HL-60 (cell line): Measurements from ENCODE around the gene KRTAP10-8.

ENCODE experiments used
- CTCF ChIP-seq: IDR thresholded peaks from one replicate; pipeline ENCODE4 v1.5.1; 2011; ENCODE audit warnings: low read length, control low read depth, inconsistent platforms; ENCODE audit not compliant: insufficient read depth
- POLR2AphosphoS5 ChIP-seq: IDR thresholded peaks from 2 replicates; pipeline ENCODE4 v1.6.1; 2012; ENCODE audit warnings: low read depth

GRCh38 chr21:44643741-44644310 lies 31.9 kb downstream of the KRTAP10-8 start:
- TF ChIP-seq CTCF (no peak), POLR2AphosphoS5 (no peak)
